NB4 (cell line): ENCODE data around the gene IFNL4.

Experiments
- MYC ChIP-seq: IDR thresholded peaks from 2 replicates; pipeline ENCODE4 v1.6.1; 2011; ENCODE audit warnings: low read depth, low read length
- POLR2A ChIP-seq: IDR thresholded peaks from 2 replicates; pipeline ENCODE4 v1.6.1; 2011; ENCODE audit warnings: mild to moderate bottlenecking; ENCODE audit not compliant: insufficient read length; ENCODE audit errors: extremely low read depth
- TF ChIP-seq, protein P1 (sequence below): IDR thresholded peaks from one replicate; pipeline ENCODE4 v1.5.1; 2012; ENCODE audit warnings: low read depth, low read length
- TF ChIP-seq, protein P2 (sequence below): IDR thresholded peaks from 2 replicates; pipeline ENCODE4 v1.6.1; 2011; ENCODE audit warnings: low read depth, low read length

DNA sequence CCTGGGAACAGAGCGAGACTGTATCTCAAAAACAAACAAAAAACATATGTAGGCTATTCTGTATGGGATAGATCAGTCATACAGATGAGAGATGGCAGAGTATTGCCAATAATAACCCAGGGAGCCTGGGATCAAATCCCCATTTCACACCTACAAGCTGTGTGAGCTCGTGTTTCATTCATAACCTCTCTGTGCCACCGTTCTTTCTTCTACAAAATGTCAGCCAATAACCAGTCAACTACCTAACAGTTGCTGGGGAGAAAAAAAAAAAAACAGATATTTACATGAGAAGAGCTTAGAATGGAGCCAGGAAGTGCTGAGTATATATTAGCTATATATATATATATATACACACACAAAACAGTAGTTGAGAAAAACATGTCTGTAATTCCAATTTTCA is 13.0 kb upstream of the IFNL4 start:
- TF ChIP-seq, protein P1, sequence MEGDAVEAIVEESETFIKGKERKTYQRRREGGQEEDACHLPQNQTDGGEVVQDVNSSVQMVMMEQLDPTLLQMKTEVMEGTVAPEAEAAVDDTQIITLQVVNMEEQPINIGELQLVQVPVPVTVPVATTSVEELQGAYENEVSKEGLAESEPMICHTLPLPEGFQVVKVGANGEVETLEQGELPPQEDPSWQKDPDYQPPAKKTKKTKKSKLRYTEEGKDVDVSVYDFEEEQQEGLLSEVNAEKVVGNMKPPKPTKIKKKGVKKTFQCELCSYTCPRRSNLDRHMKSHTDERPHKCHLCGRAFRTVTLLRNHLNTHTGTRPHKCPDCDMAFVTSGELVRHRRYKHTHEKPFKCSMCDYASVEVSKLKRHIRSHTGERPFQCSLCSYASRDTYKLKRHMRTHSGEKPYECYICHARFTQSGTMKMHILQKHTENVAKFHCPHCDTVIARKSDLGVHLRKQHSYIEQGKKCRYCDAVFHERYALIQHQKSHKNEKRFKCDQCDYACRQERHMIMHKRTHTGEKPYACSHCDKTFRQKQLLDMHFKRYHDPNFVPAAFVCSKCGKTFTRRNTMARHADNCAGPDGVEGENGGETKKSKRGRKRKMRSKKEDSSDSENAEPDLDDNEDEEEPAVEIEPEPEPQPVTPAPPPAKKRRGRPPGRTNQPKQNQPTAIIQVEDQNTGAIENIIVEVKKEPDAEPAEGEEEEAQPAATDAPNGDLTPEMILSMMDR, result no peak
- no peak for TF ChIP-seq POLR2A
- TF ChIP-seq, protein P2, sequence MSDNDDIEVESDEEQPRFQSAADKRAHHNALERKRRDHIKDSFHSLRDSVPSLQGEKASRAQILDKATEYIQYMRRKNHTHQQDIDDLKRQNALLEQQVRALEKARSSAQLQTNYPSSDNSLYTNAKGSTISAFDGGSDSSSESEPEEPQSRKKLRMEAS, result no peak
- TF ChIP-seq MYC, result no peak
